A673 (cell line): ENCODE measurements around the gene CLDN16. TPM values are rescaled to one million over a fixed set of nuclear protein-coding genes. Genes with fewer than 3 reads are reported as not detected.

Experiments
- BruUV-seq: library from RNA; stranded (reverse); fragments of 400-500 nt; replicated peaks from 2 replicates; lab custom pipeline; 2021; lab: Mats Ljungman, UMichigan
- CTCF ChIA-PET: fragments of 300-600 bp; sonication (Branson Sonifier 250); formaldehyde crosslinking; loops from one replicate; lab custom pipeline; 2022; ENCODE audit warnings: antibody characterized with exemption; lab: Charles Lee
- POLR2A ChIA-PET: fragments of 300-600 bp; sonication (Branson Sonifier 250); formaldehyde crosslinking; loops from one replicate; lab custom pipeline; 2022; ENCODE audit warnings: antibody characterized with exemption; ENCODE audit not compliant: low non-redundant PET; lab: Charles Lee
- DNase-seq: peaks from one replicate; pipeline ENCODE4 v3.0.0-alpha.2; 2015; ENCODE audit warnings: low spot score
- H3K27ac ChIP-seq: fragments of 200-600 bp; sonication (generic); 2 replicates; pipeline ENCODE4 v1.5.1; 2016; ENCODE audit warnings: mixed run types, low read depth, mild to moderate bottlenecking, mixed read lengths, antibody characterized with exemption, low read length; ENCODE audit not compliant: poor library complexity, severe bottlenecking
- H3K27me3 ChIP-seq: fragments of 200-600 bp; sonication (generic); replicated peaks from 2 replicates; pipeline ENCODE4 v1.6.1; 2017; ENCODE audit warnings: mixed run types, low read depth, mild to moderate bottlenecking, mixed read lengths, antibody characterized with exemption, low read length; ENCODE audit not compliant: insufficient read depth, poor library complexity
- H3K36me3 ChIP-seq: fragments of 200-600 bp; sonication (generic); 2 replicates; pipeline ENCODE4 v1.6.1; 2016; ENCODE audit warnings: mixed run types, mild to moderate bottlenecking, mixed read lengths, antibody characterized with exemption, low read length; ENCODE audit not compliant: insufficient read depth, poor library complexity, severe bottlenecking
- H3K4me1 ChIP-seq: fragments of 200-600 bp; sonication (generic); 2 replicates; pipeline ENCODE4 v1.6.1; 2017; ENCODE audit warnings: mixed run types, mild to moderate bottlenecking, mixed read lengths, antibody characterized with exemption, low read length; ENCODE audit not compliant: insufficient read depth, poor library complexity, severe bottlenecking
- H3K4me3 ChIP-seq: fragments of 200-600 bp; sonication (generic); 2 replicates; pipeline ENCODE4 v1.5.1; 2016; ENCODE audit warnings: low read depth, mixed run types, mild to moderate bottlenecking, mixed read lengths, low read length; ENCODE audit not compliant: poor library complexity, severe bottlenecking
- H3K9me3 ChIP-seq: fragments of 200-600 bp; sonication (generic); 2 replicates; pipeline ENCODE4 v1.6.1; 2016; ENCODE audit warnings: mixed run types, low read depth, mild to moderate bottlenecking, mixed read lengths, antibody characterized with exemption, low read length; ENCODE audit not compliant: poor library complexity, severe bottlenecking
- CTCF ChIP-seq: fragments of 300-800, 200-600 bp; sonication (generic); conservative IDR thresholded peaks from 2 replicates; pipeline ENCODE4 v1.5.1; 2017; ENCODE audit warnings: low read depth, mild to moderate bottlenecking, antibody characterized with exemption, low read length, moderate library complexity, mixed read lengths
- EZH2 ChIP-seq: fragments of 200-600 bp; sonication (generic); IDR thresholded peaks from 2 replicates; pipeline ENCODE4 v1.6.1; 2017; ENCODE audit warnings: borderline replicate concordance, low read depth, mild to moderate bottlenecking, mixed read lengths, antibody characterized with exemption, low read length; ENCODE audit not compliant: poor library complexity, severe bottlenecking
- intact Hi-C: fragments of 100-400 bp; cut with micrococcal nuclease; formaldehyde crosslinking; loops from one replicate; pipeline ENCODE4 v1.10.0; 2022; ENCODE audit not compliant: unreplicated experiment
- total RNA-seq: library from RNA; stranded (reverse); gene quantifications from 2 replicates; pipeline ENCODE4 v1.2.3, GENCODE V29; 2021

CLDN16 gene
- total RNA-seq, 1 experiment from 2014 or later, result 0.09 TPM

GRCh38 chr3:190435618-190436017 is 47.7 kb downstream of the CLDN16 start:
- intact Hi-C loops, result no loop called here
- ChIA-PET POLR2A (no interaction called here), CTCF (no interaction called here)
- no peak for DNase-seq
- Histone ChIP-seq H3K9me3 (peaks cover 6% of the 10 kb centered on the region), H3K27ac (no peak overlapping the region), H3K4me3 (no peak overlapping the region), H3K36me3 (no peaks in the 10 kb centered on the region), H3K27me3 (no peaks in the 10 kb centered on the region), H3K4me1 (peaks cover 12% of the 10 kb centered on the region)
- no TSS peak for BruUV-seq
- TF ChIP-seq CTCF (no peak), EZH2 (no peak)

GRCh38 chr3:190436331-190436730 is 48.4 kb downstream of the CLDN16 start:
- Histone ChIP-seq H3K27ac (no peak overlapping the region), H3K36me3 (no peaks in the 10 kb centered on the region), H3K27me3 (no peaks in the 10 kb centered on the region), H3K4me3 (no peak overlapping the region), H3K9me3 (peaks cover 6% of the 10 kb centered on the region), H3K4me1 (peaks cover 12% of the 10 kb centered on the region)
- no TSS peak for BruUV-seq
- TF ChIP-seq EZH2, result no peak
- intact Hi-C loops, result no loop called here
- ChIA-PET POLR2A (no interaction called here), CTCF (no interaction called here)
- DNase-seq, result no peak

- no TSS peak for BruUV-seq
- TF ChIP-seq CTCF (no peak), EZH2 (no peak)
- Histone ChIP-seq H3K4me3 (no peak overlapping the region), H3K9me3 (no peaks in the 10 kb centered on the region), H3K27ac (no peak overlapping the region), H3K27me3 (no peaks in the 10 kb centered on the region), H3K36me3 (no peaks in the 10 kb centered on the region), H3K4me1 (peaks cover 27% of the 10 kb centered on the region)
- ChIA-PET POLR2A (no interaction called here), CTCF (no interaction called here)
- no peak for DNase-seq
- intact Hi-C loops, result loop anchor here (10.0 kb wide), 1 partner anchor 253 kb away; no protein-coding TSS in a partner anchor
These were observed 54.3 kb downstream of the CLDN16 start for GRCh38 chr3:190442240-190442639.

- POLR2A ChIA-PET, result no interaction called here
- CTCF ChIA-PET, result interaction anchor here (1.0 to 1.3 kb wide), 3 partner anchors 19 to 482 kb away, joined by 3 to 7 read pairs (median 4); no protein-coding TSS in a partner anchor
- Histone ChIP-seq H3K4me3 (no peak overlapping the region), H3K9me3 (no peaks in the 10 kb centered on the region), H3K4me1 (peaks cover 31% of the 10 kb centered on the region), H3K36me3 (no peaks in the 10 kb centered on the region), H3K27me3 (no peaks in the 10 kb centered on the region), H3K27ac (no peak overlapping the region)
- intact Hi-C loops, result loop anchor here (10.0 kb wide), 1 partner anchor 252 kb away; no protein-coding TSS in a partner anchor
- DNase-seq, result peak; percentile 74
- TF ChIP-seq EZH2 (no peak), CTCF (peak; percentile 65)
- BruUV-seq, result no TSS peak
These were observed 55.3 kb downstream of the CLDN16 start for GRCh38 chr3:190443257-190443656.
